OCI-LY3 (cell line): Measurements from ENCODE around the gene CAMK2A.

Experiments
- CTCF ChIP-seq: fragments of 200-600, 300-600 bp; sonication (generic); IDR thresholded peaks from 2 replicates; pipeline ENCODE4 v1.5.1; 2014; ENCODE audit warnings: antibody characterized with exemption, low read length, low read depth
- EZH2phosphoT487 ChIP-seq: fragments of 200-600 bp; shearing (Covaris generic); IDR thresholded peaks from 2 replicates; pipeline ENCODE4 v1.6.1; 2018; ENCODE audit warnings: antibody characterized with exemption, mixed run types, low read depth

DNA sequence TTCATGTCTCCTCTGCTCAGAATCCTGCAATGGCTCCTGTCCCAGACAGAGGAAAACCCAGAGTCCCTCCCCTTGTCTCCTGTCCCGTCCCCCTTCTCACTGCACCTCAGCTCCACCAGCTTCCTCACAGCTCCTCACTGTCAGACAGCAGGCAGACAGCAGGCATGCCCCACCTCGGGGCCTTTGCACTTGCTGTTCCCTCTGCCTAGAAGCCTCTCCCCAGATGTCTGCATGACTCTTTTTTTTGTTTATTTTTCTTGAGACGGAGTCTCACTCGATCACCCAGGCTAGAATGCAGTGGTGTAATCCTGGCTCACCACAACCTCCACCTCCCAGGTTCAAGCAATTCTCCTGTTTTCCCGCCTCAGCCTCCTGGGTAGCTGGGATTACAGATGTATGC, 108.5 kb downstream of the CAMK2A start:
- TF ChIP-seq CTCF (no peak), EZH2phosphoT487 (no peak)
